GM12878 (cell line): ENCODE results near the gene RGS1. TPM values are rescaled to one million over a fixed set of nuclear protein-coding genes. Genes with fewer than 3 reads are reported as not detected.

Source experiments
- BMI1 ChIP-seq: fragments of 450-650 bp; IDR thresholded peaks from 2 replicates; pipeline ENCODE4 v1.6.1; 2016; ENCODE audit warnings: mild to moderate bottlenecking, moderate library complexity, borderline replicate concordance
- EP300 ChIP-seq, 2 experiments: fragments of 150-350 bp in 1 of 2; IDR thresholded peaks; 2 replicates each; pipeline ENCODE4 v1.6.1; 2011 to 2012; ENCODE audit warnings: low read depth in 2 of 2, low read length in 2 of 2, borderline replicate concordance in 1 of 2, improper control_type of control experiment in 1 of 2, inconsistent platforms in 1 of 2; ENCODE audit not compliant: control insufficient read depth in 1 of 2
- ESRRA ChIP-seq: IDR thresholded peaks from 2 replicates; pipeline ENCODE4 v1.6.1; 2012; ENCODE audit warnings: mild to moderate bottlenecking, low read length, improper control_type of control experiment
- FOXK2 ChIP-seq: fragments of 450-650 bp; IDR thresholded peaks from 2 replicates; pipeline ENCODE4 v1.6.1; 2017; ENCODE audit warnings: mild to moderate bottlenecking, moderate library complexity
- HCFC1 ChIP-seq: fragments of 150-350 bp; IDR thresholded peaks from 2 replicates; pipeline ENCODE4 v1.6.1; 2014; ENCODE audit warnings: low read length
- HDAC2 ChIP-seq: fragments of 200-600 bp; sonication (generic); IDR thresholded peaks from 2 replicates; pipeline ENCODE4 v1.6.1; 2017
- HDAC6 ChIP-seq: fragments of 200-600 bp; sonication (generic); IDR thresholded peaks from one replicate; pipeline ENCODE4 v1.8.0; 2017; ENCODE audit warnings: antibody characterized with exemption; ENCODE audit not compliant: unreplicated experiment
- JUND ChIP-seq: IDR thresholded peaks from 2 replicates; pipeline ENCODE4 v1.6.1; 2012; ENCODE audit warnings: low read depth, mild to moderate bottlenecking, low read length, improper control_type of control experiment, moderate library complexity
- NFIC ChIP-seq: IDR thresholded peaks from 2 replicates; pipeline ENCODE4 v1.6.1; 2012; ENCODE audit warnings: low read depth, mild to moderate bottlenecking, inconsistent platforms, low read length, moderate library complexity
- NRF1 ChIP-seq: conservative IDR thresholded peaks from 2 replicates; pipeline ENCODE4 v1.6.1; 2011; ENCODE audit warnings: mild to moderate bottlenecking, low read depth, low read length, improper control_type of control experiment
- RAD51 ChIP-seq: fragments of 450-650 bp; IDR thresholded peaks from 2 replicates; pipeline ENCODE4 v1.6.1; 2016; ENCODE audit warnings: moderate library complexity, mild to moderate bottlenecking, inconsistent platforms
- RUNX3 ChIP-seq: IDR thresholded peaks from 2 replicates; pipeline ENCODE4 v1.6.1; 2012; ENCODE audit warnings: low read length, inconsistent platforms
- TBL1XR1 ChIP-seq: IDR thresholded peaks from 2 replicates; pipeline ENCODE4 v1.6.1; 2012; ENCODE audit warnings: low read depth, low read length, improper control_type of control experiment
- YBX1 ChIP-seq: fragments of 450-650 bp; IDR thresholded peaks from 2 replicates; pipeline ENCODE4 v1.6.1; 2016; ENCODE audit warnings: antibody characterized with exemption
- ZSCAN29 ChIP-seq: fragments of 450-650 bp; IDR thresholded peaks from 2 replicates; pipeline ENCODE4 v1.6.1; 2017; ENCODE audit warnings: mild to moderate bottlenecking, moderate library complexity
- ZZZ3 ChIP-seq: IDR thresholded peaks from 2 replicates; pipeline ENCODE4 v1.6.1; 2011; ENCODE audit warnings: low read depth; ENCODE audit not compliant: control insufficient read depth, insufficient read length
- polyA plus RNA-seq, 11 experiments: library from polyadenylated mRNA; depleted of rRNA in 4 of 11; unstranded in 6 of 11; stranded (reverse) in 5 of 11; fragments of >200 nt; fragmentation: Nextera tagmentation in 4 of 11; fragmentation: Illumina TruSeq in 1 of 11; extraction: Ambion mirVana in 4 of 11; extraction: Trizol in 1 of 11; gene quantifications; 1 replicate in 1 of 11; 2 replicates in 10 of 11; pipeline versions ENCODE4 v1.2.1 to v1.2.3, GENCODE V29; 2011 to 2016; ENCODE audit warnings: inconsistent platforms in 2 of 11, missing spikeins in 2 of 11, low read depth in 1 of 11
- total RNA-seq, 4 experiments: library from RNA; depleted of rRNA in 3 of 4; stranded (reverse); fragments of >200 nt in 3 of 4; fragmentation: Illumina TruSeq in 1 of 4; extraction: Trizol in 1 of 4; gene quantifications; 2 replicates each; pipeline versions ENCODE4 v1.2.1 to v1.2.3, GENCODE V29; 2013 to 2021
- TF ChIP-seq, protein P1 (sequence below): fragments of 450-650 bp; formaldehyde crosslinking; IDR thresholded peaks from 2 replicates; pipeline ENCODE4 v1.5.0; 2022; ENCODE audit warnings: mild to moderate bottlenecking, missing genetic modification characterization
- TF ChIP-seq, protein P2 (sequence below): fragments of 150-350 bp; IDR thresholded peaks from 2 replicates; pipeline ENCODE4 v1.6.1; 2016; ENCODE audit warnings: low read depth, low read length
- TF ChIP-seq, protein P3 (sequence below): IDR thresholded peaks from 2 replicates; pipeline ENCODE4 v1.6.1; 2011; ENCODE audit warnings: low read depth, mild to moderate bottlenecking, low read length, moderate library complexity, borderline replicate concordance; ENCODE audit errors: extremely low read depth
- TF ChIP-seq, protein P4 (sequence below): IDR thresholded peaks from 2 replicates; pipeline ENCODE4 v1.6.1; 2012; ENCODE audit warnings: low read depth, low read length, improper control_type of control experiment
- TF ChIP-seq, protein P5 (sequence below): fragments of 450-650 bp; IDR thresholded peaks from 2 replicates; pipeline ENCODE4 v1.6.1; 2017; ENCODE audit warnings: low read depth, mild to moderate bottlenecking, moderate library complexity

Gene RGS1
- total and polyA plus RNA-seq, 10 of the 15 experiments (the other 5 are each of a cell fraction or from before 2014, with no cell fraction given), result 20.7 to 882 (median 45.9) TPM

DNA sequence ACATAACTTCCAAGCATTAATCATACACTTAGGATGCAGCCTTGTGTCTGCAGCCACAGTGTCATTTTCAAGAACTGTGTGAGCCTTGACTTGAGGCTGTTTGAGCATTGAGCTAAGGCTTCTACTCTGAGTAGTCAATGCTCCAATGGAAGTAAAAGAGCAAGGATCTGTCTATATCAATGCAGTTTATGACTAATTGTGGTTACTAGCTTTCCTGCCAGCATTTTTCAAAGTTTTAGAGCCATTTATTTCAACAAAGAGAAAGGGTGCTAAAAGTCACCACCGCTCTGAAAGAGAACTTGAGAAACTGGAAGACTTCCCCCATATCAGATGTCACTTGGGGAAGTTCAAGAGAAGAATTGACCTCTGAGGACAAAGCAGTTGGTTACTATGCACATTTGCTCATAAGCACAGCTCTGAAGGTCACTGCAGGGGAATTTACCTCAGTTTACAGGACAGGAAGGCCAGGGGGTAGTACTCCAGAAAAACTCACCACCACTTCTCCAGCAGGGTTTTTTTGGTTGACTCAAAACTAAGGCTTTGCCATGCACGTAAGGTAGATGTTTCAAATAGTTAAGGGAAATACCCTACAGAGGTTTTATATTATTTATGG is 24.5 kb upstream of the RGS1 start (continued):
- TF ChIP-seq, protein P1, sequence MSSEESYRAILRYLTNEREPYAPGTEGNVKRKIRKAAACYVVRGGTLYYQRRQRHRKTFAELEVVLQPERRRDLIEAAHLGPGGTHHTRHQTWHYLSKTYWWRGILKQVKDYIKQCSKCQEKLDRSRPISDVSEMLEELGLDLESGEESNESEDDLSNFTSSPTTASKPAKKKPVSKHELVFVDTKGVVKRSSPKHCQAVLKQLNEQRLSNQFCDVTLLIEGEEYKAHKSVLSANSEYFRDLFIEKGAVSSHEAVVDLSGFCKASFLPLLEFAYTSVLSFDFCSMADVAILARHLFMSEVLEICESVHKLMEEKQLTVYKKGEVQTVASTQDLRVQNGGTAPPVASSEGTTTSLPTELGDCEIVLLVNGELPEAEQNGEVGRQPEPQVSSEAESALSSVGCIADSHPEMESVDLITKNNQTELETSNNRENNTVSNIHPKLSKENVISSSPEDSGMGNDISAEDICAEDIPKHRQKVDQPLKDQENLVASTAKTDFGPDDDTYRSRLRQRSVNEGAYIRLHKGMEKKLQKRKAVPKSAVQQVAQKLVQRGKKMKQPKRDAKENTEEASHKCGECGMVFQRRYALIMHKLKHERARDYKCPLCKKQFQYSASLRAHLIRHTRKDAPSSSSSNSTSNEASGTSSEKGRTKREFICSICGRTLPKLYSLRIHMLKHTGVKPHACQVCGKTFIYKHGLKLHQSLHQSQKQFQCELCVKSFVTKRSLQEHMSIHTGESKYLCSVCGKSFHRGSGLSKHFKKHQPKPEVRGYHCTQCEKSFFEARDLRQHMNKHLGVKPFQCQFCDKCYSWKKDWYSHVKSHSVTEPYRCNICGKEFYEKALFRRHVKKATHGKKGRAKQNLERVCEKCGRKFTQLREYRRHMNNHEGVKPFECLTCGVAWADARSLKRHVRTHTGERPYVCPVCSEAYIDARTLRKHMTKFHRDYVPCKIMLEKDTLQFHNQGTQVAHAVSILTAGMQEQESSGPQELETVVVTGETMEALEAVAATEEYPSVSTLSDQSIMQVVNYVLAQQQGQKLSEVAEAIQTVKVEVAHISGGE, result no peak
- no peak for TF ChIP-seq HDAC6
- TF ChIP-seq ZSCAN29, result no peak; the same call in 1 of the 2 replicates
- TF ChIP-seq JUND, result 0 out of 2 replicates have a peak, but pooled peaks have one; percentile 41
- TF ChIP-seq, protein P2, sequence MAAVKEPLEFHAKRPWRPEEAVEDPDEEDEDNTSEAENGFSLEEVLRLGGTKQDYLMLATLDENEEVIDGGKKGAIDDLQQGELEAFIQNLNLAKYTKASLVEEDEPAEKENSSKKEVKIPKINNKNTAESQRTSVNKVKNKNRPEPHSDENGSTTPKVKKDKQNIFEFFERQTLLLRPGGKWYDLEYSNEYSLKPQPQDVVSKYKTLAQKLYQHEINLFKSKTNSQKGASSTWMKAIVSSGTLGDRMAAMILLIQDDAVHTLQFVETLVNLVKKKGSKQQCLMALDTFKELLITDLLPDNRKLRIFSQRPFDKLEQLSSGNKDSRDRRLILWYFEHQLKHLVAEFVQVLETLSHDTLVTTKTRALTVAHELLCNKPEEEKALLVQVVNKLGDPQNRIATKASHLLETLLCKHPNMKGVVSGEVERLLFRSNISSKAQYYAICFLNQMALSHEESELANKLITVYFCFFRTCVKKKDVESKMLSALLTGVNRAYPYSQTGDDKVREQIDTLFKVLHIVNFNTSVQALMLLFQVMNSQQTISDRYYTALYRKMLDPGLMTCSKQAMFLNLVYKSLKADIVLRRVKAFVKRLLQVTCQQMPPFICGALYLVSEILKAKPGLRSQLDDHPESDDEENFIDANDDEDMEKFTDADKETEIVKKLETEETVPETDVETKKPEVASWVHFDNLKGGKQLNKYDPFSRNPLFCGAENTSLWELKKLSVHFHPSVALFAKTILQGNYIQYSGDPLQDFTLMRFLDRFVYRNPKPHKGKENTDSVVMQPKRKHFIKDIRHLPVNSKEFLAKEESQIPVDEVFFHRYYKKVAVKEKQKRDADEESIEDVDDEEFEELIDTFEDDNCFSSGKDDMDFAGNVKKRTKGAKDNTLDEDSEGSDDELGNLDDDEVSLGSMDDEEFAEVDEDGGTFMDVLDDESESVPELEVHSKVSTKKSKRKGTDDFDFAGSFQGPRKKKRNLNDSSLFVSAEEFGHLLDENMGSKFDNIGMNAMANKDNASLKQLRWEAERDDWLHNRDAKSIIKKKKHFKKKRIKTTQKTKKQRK, result no peak
- no peak for TF ChIP-seq HDAC2
- TF ChIP-seq HCFC1, result no peak
- no peak for TF ChIP-seq FOXK2
- TF ChIP-seq EP300 (IDR thresholded peaks at IDR 0.05; ENCODE audit: borderline replicate concordance in 1 of 2, control insufficient read depth in 1 of 2, low read depth in 2 of 2, low read length in 2 of 2), result peak; percentile 71 to 85; a peak in 2 of 4 replicates
- TF ChIP-seq, protein P3, sequence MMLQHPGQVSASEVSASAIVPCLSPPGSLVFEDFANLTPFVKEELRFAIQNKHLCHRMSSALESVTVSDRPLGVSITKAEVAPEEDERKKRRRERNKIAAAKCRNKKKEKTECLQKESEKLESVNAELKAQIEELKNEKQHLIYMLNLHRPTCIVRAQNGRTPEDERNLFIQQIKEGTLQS, result no peak
- TF ChIP-seq BMI1, result no peak; the same call in 1 of the 2 replicates
- no peak for TF ChIP-seq ZZZ3
- 0 out of 2 replicates have a peak, but pooled peaks have one; percentile 8 for TF ChIP-seq RAD51
- TF ChIP-seq YBX1, result no peak
- peak; percentile 49; the same call in 1 of the 2 replicates for TF ChIP-seq TBL1XR1
- peak; percentile 84 for TF ChIP-seq RUNX3
- TF ChIP-seq NRF1, result no peak
- TF ChIP-seq ESRRA, result peak; percentile 92; the same call in 1 of the 2 replicates
- peak; percentile 95 for TF ChIP-seq NFIC
- TF ChIP-seq, protein P4, sequence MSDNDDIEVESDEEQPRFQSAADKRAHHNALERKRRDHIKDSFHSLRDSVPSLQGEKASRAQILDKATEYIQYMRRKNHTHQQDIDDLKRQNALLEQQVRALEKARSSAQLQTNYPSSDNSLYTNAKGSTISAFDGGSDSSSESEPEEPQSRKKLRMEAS, result no peak
- TF ChIP-seq, protein P5, sequence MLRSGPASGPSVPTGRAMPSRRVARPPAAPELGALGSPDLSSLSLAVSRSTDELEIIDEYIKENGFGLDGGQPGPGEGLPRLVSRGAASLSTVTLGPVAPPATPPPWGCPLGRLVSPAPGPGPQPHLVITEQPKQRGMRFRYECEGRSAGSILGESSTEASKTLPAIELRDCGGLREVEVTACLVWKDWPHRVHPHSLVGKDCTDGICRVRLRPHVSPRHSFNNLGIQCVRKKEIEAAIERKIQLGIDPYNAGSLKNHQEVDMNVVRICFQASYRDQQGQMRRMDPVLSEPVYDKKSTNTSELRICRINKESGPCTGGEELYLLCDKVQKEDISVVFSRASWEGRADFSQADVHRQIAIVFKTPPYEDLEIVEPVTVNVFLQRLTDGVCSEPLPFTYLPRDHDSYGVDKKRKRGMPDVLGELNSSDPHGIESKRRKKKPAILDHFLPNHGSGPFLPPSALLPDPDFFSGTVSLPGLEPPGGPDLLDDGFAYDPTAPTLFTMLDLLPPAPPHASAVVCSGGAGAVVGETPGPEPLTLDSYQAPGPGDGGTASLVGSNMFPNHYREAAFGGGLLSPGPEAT, result peak; percentile 95
